Breast epithelium (tissue), 3 donors: ENCODE data around the gene C4orf50.

Experiments used
- CTCF ChIP-seq, 3 donors: fragments of 450-650 bp; IDR thresholded peaks; one replicate each; pipeline ENCODE4 v1.5.1; 2016 to 2017; ENCODE audit warnings: antibody characterized with exemption in 3 of 3, mild to moderate bottlenecking in 3 of 3, moderate library complexity in 3 of 3
- POLR2A ChIP-seq: fragments of 450-650 bp; IDR thresholded peaks from one replicate; pipeline ENCODE4 v1.6.1; 2016; ENCODE audit warnings: antibody characterized with exemption, mild to moderate bottlenecking, moderate library complexity

- no peak for TF ChIP-seq CTCF (IDR thresholded peaks at IDR 0.05)
- TF ChIP-seq POLR2A, result no peak
These were observed 147.5 kb downstream of the C4orf50 start for GRCh38 chr4:5870701-5871100.
